Erythroblast (primary cell): Measurements from ENCODE around the gene ZNF697.

Source experiments
- GATA1 ChIP-seq: IDR thresholded peaks from 2 replicates; pipeline ENCODE4 v1.6.1; 2011; ENCODE audit warnings: low read depth, mild to moderate bottlenecking, control low read depth, low read length, moderate library complexity
- POLR2A ChIP-seq: IDR thresholded peaks from 2 replicates; pipeline ENCODE4 v1.6.1; 2011; ENCODE audit warnings: mild to moderate bottlenecking, low read length

- TF ChIP-seq POLR2A = no peak
- no peak for TF ChIP-seq GATA1
Measured at GRCh38 chr1:119631086-119631432, 17.0 kb downstream of the ZNF697 start.
